ENCODE results near the gene HIP1.

DNA sequence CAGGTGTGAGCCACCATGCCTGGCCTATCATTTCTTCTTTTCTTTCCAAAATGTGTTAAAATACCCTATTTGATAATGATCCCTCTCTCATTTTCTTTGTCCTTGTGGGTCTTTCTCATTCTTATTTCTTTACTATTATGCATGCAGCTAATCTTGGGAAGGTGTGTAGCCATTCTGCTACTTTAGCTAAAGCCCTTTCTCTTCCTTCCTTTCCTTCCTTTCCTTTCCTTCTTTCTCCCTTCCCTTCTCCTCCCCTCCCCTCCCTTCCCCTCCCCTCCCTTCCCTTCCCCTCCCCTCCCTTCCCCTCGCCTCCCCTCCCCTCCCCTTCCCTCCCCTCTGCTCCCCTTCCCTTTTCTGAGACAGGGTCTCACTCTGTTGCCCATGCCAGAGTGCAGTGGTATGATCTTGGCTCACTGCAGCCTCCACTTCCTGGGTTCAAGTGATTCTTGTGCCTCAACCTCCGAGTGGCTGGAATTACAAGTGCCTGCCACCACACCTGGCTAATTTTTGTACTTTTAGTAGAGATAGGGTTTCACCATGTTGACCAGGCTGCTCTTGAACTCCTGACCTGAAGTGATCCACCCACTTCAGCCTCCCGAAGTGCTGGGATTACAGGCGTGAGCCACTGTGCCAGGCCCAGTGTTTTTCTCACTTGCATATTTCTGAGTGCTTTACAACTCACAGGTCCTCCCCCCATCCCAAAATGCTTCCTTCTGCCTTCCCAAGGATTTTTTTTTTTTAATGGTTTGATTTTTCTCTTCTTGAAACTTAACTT lies 42.3 kb downstream of the HIP1 start:
- TF ChIP-seq, protein P1, sequence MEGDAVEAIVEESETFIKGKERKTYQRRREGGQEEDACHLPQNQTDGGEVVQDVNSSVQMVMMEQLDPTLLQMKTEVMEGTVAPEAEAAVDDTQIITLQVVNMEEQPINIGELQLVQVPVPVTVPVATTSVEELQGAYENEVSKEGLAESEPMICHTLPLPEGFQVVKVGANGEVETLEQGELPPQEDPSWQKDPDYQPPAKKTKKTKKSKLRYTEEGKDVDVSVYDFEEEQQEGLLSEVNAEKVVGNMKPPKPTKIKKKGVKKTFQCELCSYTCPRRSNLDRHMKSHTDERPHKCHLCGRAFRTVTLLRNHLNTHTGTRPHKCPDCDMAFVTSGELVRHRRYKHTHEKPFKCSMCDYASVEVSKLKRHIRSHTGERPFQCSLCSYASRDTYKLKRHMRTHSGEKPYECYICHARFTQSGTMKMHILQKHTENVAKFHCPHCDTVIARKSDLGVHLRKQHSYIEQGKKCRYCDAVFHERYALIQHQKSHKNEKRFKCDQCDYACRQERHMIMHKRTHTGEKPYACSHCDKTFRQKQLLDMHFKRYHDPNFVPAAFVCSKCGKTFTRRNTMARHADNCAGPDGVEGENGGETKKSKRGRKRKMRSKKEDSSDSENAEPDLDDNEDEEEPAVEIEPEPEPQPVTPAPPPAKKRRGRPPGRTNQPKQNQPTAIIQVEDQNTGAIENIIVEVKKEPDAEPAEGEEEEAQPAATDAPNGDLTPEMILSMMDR (IDR thresholded peaks at IDR 0.05) = no peak
- TF ChIP-seq POLR2A (IDR thresholded peaks at IDR 0.05) = no peak

Measured in esophagus squamous epithelium (tissue), 4 donors.